ENCODE results near the gene DIPK1C.
"Not testable (repeated sequence)": the region's sequence is repeated elsewhere in the genome, so short reads cannot be mapped to it uniquely, and the experiment has no call there.

DIPK1C gene

GRCh38 chr18:74457043-74457724, at the start of gene DIPK1C:
Gene DIPK1C, minus strand, starts transcription at chr18:74457308. Its CDS starts 49 bp downstream, at chr18:74457259.
- in situ Hi-C loops (cut with MboI; ENCODE audit: low sequenced_read_pairs) = no loop called here

DNA sequence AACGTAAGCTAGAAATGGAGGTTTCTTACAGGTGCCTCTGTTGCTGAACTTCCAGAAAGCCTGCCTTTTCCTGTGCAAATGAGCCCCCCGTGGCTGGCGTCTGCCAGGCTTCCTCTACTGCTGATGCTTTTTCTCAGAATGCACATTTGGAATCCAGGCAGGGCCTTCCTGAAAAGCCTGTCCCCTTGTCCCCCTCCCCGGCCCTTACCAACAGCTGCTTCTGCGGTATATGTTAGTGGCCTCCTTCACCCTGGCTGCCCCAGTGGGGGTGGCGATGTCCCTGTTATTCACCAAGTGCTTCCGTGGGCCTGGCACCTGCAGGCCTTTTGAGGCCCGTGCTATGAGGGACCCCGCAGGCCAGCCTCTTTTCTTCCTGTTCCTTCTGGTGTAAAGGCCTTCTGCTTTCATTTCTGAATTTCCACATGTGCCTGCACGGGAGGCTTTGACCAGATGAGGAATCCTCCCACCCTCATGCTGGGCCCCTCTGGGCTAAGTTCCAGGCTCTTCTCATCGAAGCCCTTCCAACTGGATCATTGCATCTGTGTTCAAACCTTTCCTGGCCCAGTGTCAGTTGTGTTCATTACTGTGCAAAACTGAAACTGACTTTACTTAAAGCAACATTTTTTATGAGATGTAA, 49.5 kb upstream of the DIPK1C start:
- in situ Hi-C loops (cut with MboI; ENCODE audit: low sequenced_read_pairs) = no loop called here

DNA sequence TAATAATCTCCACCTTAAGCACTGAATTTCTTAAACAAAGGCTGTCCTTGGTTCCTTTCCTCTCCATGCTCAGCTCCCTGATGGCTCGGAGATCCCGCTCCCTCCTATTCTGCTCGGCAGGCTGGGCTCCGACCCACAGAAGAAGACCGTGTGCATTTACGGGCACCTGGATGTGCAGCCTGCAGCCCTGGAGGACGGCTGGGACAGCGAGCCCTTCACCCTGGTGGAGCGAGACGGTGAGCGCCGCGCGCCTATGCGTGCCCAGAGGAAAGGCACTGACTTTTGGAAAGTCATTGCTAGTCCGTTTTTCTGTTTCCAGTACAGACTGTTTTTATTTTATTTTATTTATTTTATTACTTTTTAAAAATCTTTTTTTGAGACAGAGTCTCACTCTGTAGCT, 48.7 kb upstream of the DIPK1C start:
- in situ Hi-C loops (cut with MboI; ENCODE audit: low sequenced_read_pairs) = no loop called here

GRCh38 chr18:74503137-74503536, 46.0 kb upstream of the DIPK1C start:
- in situ Hi-C loops (cut with MboI; ENCODE audit: low sequenced_read_pairs) = no loop called here

GRCh38 chr18:74501386-74501785, 44.3 kb upstream of the DIPK1C start:
- in situ Hi-C loops (cut with MboI; ENCODE audit: low sequenced_read_pairs) = no loop called here

- in situ Hi-C loops (cut with MboI; ENCODE audit: low sequenced_read_pairs) = not testable (repeated sequence)
Measured at GRCh38 chr18:74500774-74501173, 43.7 kb upstream of the DIPK1C start.

- in situ Hi-C loops (cut with MboI; ENCODE audit: low sequenced_read_pairs) = no loop called here
Measured at GRCh38 chr18:74500372-74500771, 43.3 kb upstream of the DIPK1C start.

DNA sequence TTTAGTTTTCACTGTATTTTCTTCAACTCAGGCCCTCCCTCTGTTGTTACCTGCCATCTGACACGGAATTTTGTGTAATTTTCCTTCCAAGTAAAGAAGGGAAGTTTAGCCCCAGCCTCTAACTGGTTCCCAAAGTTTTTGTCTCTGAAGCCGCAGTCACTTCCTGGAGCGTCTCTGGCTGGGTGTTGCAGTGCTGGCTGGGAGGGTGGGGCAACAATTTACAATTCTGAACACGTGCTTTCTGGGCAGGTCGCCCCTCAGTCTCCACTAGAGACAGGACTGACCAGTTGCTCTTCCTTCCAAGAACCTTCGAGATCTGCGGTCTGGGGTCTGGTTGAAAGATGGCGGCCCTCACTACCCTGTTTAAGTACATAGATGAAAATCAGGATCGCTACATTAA, 42.5 kb upstream of the DIPK1C start:
- in situ Hi-C loops (cut with MboI; ENCODE audit: low sequenced_read_pairs) = no loop called here

GRCh38 chr18:74498712-74499627, 41.9 kb upstream of the DIPK1C start:
- in situ Hi-C loops (cut with MboI; ENCODE audit: low sequenced_read_pairs) = no loop called here

DNA sequence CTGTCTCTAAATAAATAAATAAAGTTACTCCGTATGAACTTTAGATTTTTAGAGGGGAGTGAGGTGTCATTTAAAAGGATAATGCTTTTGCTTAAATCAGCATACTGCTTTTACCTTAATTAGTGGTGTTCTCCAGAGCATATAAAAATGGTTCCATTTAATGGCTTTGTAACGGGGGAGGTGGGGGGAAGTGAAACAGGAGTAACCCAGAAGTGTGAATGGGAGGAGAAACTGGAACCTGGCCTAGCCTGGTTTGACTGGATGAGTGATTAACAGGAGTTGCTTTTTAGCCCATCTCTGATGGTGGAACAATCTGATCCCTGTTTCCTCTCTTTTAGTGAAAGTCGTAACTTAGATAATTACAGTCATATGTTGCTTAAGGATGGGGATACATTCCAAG, 40.7 kb upstream of the DIPK1C start:
- in situ Hi-C loops (cut with MboI; ENCODE audit: low sequenced_read_pairs) = no loop called here

- in situ Hi-C loops (cut with MboI; ENCODE audit: low sequenced_read_pairs) = no loop called here
Measured at GRCh38 chr18:74497324-74497676, 40.2 kb upstream of the DIPK1C start.

DNA sequence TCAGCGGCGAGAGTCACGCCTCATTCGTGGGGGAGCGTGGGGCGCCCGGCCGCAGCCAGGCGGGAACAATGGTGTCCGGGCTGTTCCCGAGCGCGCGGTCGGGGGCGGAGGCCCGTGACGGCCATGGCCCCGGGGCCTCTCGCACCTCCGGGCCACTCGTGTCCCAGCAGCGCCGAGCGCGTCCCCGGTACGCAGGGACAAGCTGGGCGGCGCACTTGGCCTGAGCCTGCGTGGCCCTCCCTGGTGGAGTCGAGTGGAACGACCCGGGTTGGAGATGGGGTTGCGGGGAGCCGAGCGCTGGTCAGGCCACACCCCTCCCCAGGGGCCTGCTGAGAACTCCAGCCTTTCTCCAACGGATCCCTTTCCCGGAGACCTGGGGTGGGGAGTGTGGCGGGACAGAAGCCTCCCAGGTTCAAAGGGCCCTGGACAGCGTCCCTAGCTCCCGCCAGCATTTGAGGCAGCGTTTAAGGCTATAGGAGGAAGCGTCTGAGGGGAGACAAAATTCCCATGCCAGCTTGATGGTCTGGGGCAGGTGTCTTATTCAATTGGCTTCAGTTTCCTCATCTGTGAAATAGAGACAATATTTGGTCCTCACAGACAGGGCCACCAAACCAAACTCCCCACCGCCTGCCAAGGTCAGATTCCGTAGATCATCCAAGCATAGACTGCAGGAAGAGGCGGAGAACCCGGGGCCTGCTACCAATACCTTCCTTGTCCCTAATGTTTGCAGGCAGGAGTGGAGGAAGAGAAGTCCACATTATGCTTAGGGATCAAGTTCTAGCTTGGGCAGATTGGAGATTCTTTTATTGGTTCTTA, 39.6 kb upstream of the DIPK1C start:
- in situ Hi-C loops (cut with MboI; ENCODE audit: low sequenced_read_pairs) = no loop called here

- in situ Hi-C loops (cut with MboI; ENCODE audit: low sequenced_read_pairs) = no loop called here
Measured at GRCh38 chr18:74495581-74496507, 38.7 kb upstream of the DIPK1C start, which contains the start of gene CNDP2. Gene CNDP2, plus strand, starts transcription at chr18:74496363. Its CDS starts 3,611 bp downstream, at chr18:74499974.

GRCh38 chr18:74494514-74494913, 37.4 kb upstream of the DIPK1C start:
- in situ Hi-C loops (cut with MboI; ENCODE audit: low sequenced_read_pairs) = no loop called here

- in situ Hi-C loops (cut with MboI; ENCODE audit: low sequenced_read_pairs) = no loop called here
Measured at GRCh38 chr18:74493689-74494088, 36.6 kb upstream of the DIPK1C start.

GRCh38 chr18:74492259-74492658, 35.2 kb upstream of the DIPK1C start:
- in situ Hi-C loops (cut with MboI; ENCODE audit: low sequenced_read_pairs) = no loop called here

DNA sequence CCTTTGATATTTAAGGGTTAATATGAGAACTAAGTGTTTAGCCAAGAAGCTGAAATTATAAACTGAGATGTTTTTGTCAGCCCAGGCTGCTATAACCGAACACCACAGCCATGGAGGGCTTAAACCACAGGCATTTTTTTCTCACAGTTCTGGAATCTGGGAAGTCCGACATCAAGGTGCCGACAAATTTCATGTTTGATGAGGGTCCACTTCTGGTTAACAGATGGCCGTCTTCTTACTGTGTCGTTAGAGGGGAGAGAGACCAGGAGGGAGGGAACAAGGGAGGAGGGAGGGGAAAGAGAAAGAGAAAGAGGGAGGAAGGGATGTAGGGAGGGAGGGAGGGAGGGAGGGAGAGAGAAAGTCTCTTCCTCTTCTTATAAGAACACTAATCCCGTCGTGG, 32.6 kb upstream of the DIPK1C start:
- in situ Hi-C loops (cut with MboI; ENCODE audit: low sequenced_read_pairs) = no loop called here

DNA sequence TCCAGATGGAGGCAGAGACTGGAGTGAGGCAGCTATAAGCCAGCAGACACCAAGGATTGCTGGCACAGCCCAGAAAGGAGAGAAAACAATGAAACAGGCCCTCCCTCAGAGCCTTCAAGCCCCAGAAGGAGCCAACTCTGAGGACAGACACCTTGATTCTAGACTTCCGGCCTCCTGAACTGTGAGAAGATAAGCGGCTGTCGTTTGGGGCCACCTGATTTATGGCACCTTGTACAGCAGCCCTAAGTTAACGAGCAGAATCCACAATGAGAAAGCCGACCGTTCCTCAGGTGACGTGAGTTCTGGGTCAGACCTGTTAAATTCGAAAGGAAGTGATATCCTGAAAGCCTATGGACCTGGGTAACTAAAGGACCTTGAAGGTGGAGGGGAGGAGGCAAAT, 31.8 kb upstream of the DIPK1C start:
- in situ Hi-C loops (cut with MboI; ENCODE audit: low sequenced_read_pairs) = no loop called here

GRCh38 chr18:74488354-74488753, 31.2 kb upstream of the DIPK1C start:
- in situ Hi-C loops (cut with MboI; ENCODE audit: low sequenced_read_pairs) = no loop called here
